Measurements from ENCODE around the gene PTPRT. TPM values are rescaled to one million over a fixed set of nuclear protein-coding genes. Genes with fewer than 3 reads are reported as not detected.

PTPRT gene
- total RNA-seq, 1 donor from 2014 or later = 23.5 TPM

DNA sequence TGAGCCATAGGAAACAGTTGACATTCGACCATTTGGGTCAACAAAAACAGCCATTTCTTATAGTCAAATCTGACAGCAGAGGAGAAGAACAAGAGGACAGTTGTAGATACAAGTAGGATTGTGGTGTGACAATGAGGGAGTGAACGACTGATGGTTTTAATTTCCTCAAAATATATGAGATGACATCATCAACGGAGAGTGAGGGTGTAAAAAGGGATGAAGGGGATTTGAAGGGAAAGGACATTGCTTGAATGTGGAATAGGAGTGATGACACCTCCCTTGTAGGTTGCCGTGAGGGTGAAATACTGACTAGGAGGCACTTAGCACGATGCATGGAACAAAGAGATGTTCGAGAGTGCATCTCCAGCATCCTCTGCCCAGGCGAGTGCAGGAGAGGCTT, 1071.7 kb downstream of the PTPRT start:
- Histone ChIP-seq H3K36me3 (no peaks in the 10 kb centered on the region), H3K4me1 (no peaks in the 10 kb centered on the region), H3K9me3 (no peaks in the 10 kb centered on the region), H3K4me3 (no peak overlapping the region), H3K27ac (no peak overlapping the region), H3K27me3 (no peaks in the 10 kb centered on the region)
- TF ChIP-seq, protein P1, sequence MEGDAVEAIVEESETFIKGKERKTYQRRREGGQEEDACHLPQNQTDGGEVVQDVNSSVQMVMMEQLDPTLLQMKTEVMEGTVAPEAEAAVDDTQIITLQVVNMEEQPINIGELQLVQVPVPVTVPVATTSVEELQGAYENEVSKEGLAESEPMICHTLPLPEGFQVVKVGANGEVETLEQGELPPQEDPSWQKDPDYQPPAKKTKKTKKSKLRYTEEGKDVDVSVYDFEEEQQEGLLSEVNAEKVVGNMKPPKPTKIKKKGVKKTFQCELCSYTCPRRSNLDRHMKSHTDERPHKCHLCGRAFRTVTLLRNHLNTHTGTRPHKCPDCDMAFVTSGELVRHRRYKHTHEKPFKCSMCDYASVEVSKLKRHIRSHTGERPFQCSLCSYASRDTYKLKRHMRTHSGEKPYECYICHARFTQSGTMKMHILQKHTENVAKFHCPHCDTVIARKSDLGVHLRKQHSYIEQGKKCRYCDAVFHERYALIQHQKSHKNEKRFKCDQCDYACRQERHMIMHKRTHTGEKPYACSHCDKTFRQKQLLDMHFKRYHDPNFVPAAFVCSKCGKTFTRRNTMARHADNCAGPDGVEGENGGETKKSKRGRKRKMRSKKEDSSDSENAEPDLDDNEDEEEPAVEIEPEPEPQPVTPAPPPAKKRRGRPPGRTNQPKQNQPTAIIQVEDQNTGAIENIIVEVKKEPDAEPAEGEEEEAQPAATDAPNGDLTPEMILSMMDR (IDR thresholded peaks at IDR 0.05) = no peak
- intact Hi-C loops (cut with DNase I) = no loop called here
- no peak for DNase-seq (ENCODE audit: low spot score in 2 of 2)

DNA sequence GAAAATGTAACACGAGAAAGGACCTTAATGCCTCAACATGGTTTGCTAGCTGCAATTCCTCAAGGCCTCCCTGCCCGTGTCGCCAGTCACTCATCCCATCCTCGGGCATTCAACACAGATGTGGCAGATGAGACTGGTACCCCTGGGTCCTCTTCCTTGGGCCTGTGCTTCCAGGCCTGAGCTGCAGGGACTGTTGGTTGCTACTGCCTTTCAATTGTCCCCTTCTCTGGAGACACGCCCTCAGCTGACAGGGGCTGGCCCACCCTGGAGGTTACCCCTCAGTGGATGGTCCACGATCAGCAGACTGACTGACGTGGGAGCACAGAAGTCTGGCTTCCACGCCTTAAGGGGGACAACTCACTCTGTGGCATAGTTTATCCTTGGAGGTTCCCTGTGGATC, 1076.5 kb downstream of the PTPRT start:
- no peaks in the 10 kb centered on the region for H3K36me3 ChIP-seq
- no peaks in the 10 kb centered on the region for H3K4me1 ChIP-seq
- no peaks in the 10 kb centered on the region for H3K9me3 ChIP-seq
- H3K27me3 ChIP-seq = no peaks in the 10 kb centered on the region
- TF ChIP-seq, protein P1 (IDR thresholded peaks at IDR 0.05) = no peak
- intact Hi-C loops (cut with DNase I) = no loop called here
- H3K4me3 ChIP-seq = no peak overlapping the region
- no peak for DNase-seq (ENCODE audit: low spot score in 2 of 2)
- no peak overlapping the region for H3K27ac ChIP-seq

DNA sequence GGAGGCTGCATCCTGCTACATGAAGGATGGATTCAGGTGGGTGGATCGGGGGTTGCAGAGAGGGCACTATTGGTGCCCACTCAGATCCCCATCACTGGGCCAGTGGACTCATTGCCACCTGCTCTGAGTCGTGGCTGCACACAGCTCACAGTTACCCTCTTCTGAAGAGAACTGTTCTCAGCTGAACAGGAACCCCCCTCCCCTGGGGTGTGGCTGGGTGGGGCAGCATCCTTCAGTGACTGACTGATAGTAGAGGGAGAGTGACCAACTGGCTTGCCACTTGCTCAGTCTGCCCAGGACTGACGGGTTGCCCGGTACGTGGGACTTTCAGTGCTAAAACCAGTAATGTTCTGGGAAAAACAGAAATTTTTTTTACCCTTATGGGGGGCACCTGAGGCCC, 1077.5 kb downstream of the PTPRT start:
- Histone ChIP-seq H3K9me3 (no peaks in the 10 kb centered on the region), H3K27ac (no peak overlapping the region), H3K4me1 (no peaks in the 10 kb centered on the region), H3K4me3 (no peak overlapping the region), H3K27me3 (no peaks in the 10 kb centered on the region), H3K36me3 (no peaks in the 10 kb centered on the region)
- intact Hi-C loops (cut with DNase I) = no loop called here
- TF ChIP-seq, protein P1 (IDR thresholded peaks at IDR 0.05) = no peak
- no peak for DNase-seq (ENCODE audit: low spot score in 2 of 2)

DNA sequence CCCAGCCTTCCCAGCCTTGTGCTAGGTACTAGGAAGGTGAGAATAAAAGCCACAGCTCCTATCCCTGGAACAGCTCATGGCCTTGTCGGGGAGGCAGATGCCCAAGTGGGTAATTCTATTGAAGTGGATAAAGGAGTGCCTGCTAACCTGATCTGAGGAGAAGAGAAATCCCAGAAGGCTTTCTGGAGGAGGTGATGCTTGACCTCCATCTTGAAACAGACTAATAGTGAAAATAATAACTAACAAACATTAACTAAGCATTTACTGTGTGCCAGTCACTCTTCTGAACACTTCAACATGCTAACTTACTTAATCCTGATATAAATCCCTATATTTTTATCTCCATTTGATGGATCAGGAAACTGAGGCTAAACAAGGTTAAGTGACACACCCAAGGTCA, 1078.4 kb downstream of the PTPRT start:
- Histone ChIP-seq H3K27me3 (no peaks in the 10 kb centered on the region), H3K36me3 (no peaks in the 10 kb centered on the region), H3K4me1 (no peaks in the 10 kb centered on the region), H3K9me3 (no peaks in the 10 kb centered on the region), H3K27ac (no peak overlapping the region), H3K4me3 (no peak overlapping the region)
- TF ChIP-seq, protein P1 (IDR thresholded peaks at IDR 0.05) = no peak
- intact Hi-C loops (cut with DNase I) = no loop called here
- no peak for DNase-seq (ENCODE audit: low spot score in 2 of 2)

DNA sequence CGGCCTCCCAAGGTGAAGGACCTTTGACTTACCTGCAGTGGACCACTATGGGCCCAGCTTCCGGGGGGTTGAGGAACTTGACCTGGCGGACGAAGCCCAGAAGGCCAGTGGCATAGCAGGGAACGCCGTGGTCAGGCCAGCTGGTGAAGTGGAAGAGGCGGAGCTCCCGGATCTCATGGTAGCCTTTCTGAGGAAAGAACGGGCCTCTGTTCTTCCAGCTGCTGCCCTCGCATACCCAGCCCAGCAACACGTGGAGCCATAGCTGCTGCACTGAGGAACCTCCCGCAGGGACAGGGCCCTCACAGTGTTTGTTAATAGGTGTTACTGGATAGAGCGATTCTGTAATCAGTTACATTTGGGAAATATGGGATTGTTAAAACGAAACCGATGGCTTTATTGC, 1079.4 kb downstream of the PTPRT start:
- H3K9me3 ChIP-seq = no peaks in the 10 kb centered on the region
- DNase-seq (ENCODE audit: low spot score in 2 of 2) = no peak
- no peak overlapping the region for H3K27ac ChIP-seq
- no peak overlapping the region for H3K4me3 ChIP-seq
- H3K4me1 ChIP-seq = no peaks in the 10 kb centered on the region
- intact Hi-C loops (cut with DNase I) = no loop called here
- TF ChIP-seq, protein P1 (IDR thresholded peaks at IDR 0.05) = no peak
- H3K27me3 ChIP-seq = no peaks in the 10 kb centered on the region
- no peaks in the 10 kb centered on the region for H3K36me3 ChIP-seq

DNA sequence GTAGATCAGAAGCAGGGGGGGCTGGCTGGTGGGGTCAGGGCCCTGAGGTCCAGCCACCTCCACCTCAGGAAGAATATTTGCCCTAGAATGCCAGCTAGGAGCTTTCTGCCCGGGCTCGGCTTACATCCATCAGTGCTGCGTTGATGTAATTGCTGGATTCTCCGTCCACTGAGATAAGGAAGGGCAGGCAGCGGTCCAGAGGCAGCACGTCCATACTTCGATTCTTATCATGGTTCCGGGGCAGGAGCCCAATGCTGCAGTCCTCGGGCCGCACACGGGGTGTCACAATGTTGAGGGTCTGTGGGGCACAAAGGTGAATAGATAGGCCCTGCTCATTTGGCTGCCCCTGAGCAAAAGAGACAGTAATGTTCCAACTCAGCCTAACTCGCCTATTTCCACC, 1087.7 kb downstream of the PTPRT start:
- intact Hi-C loops (cut with DNase I) = no loop called here
- Histone ChIP-seq H3K27ac (no peak overlapping the region), H3K4me3 (no peak overlapping the region), H3K36me3 (no peaks in the 10 kb centered on the region), H3K27me3 (no peaks in the 10 kb centered on the region), H3K9me3 (no peaks in the 10 kb centered on the region), H3K4me1 (no peaks in the 10 kb centered on the region)
- DNase-seq (ENCODE audit: low spot score in 2 of 2) = no peak
- TF ChIP-seq, protein P1 (IDR thresholded peaks at IDR 0.05) = no peak
